ENCODE data around the gene CRYBB1.

DNA sequence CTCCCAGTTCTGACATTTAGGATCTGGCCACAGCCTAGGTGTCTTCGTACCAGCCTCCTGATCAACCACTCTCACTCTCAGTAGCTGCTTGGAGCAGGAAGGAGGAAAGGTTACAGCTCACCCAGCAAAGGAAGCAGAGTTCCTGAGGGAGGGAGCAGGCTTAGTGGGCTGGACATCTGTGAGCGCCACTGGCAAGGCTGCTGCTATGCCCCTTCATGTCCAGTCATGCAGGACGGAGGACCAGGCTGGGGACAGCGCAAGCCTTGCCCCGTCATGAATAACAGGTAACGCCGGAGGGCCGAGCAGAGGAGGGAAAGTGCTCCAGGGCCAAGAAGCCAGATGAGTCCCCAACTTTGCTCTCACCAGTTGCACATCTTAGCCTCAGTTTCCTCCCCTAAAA is 53.6 kb downstream of the CRYBB1 start:
- TF ChIP-seq EZH2 (IDR thresholded peaks at IDR 0.05): no peak
- TF ChIP-seq POLR2AphosphoS5 (IDR thresholded peaks at IDR 0.05; ENCODE audit: borderline replicate concordance, low read depth, low read length): no peak
